Panc1 (cell line): ENCODE measurements around the gene KRT222. TPM values are rescaled to one million over a fixed set of nuclear protein-coding genes. Genes with fewer than 3 reads are reported as not detected.

Experiments
- ATAC-seq: fragments of 200-7000 bp; cut with Tn5 transposase; 2 replicates; pipeline ENCODE4 v1.9.1; 2020; ENCODE audit warnings: mild to moderate bottlenecking, moderate library complexity
- BruUV-seq: library from RNA; stranded (reverse); fragments of 400-500 nt; replicated peaks from 2 replicates; lab custom pipeline; 2021; lab: Mats Ljungman, UMichigan
- CTCF ChIA-PET: fragments of 300-600 bp; sonication (Branson Sonifier 250); formaldehyde crosslinking; loops from one replicate; lab custom pipeline; 2022; ENCODE audit warnings: antibody characterized with exemption; lab: Charles Lee
- POLR2A ChIA-PET: fragments of 300-600 bp; sonication (Branson Sonifier 250); formaldehyde crosslinking; loops from one replicate; lab custom pipeline; 2022; ENCODE audit warnings: antibody characterized with exemption; lab: Charles Lee
- DNase-seq: peaks from one replicate; pipeline ENCODE4 v3.0.0-alpha.2; 2010; ENCODE audit warnings: low read depth, low spot score
- H3K27ac ChIP-seq: 2 replicates; pipeline ENCODE4 v1.5.1; 2011; ENCODE audit warnings: mild to moderate bottlenecking, low read length, inconsistent platforms
- H3K27me3 ChIP-seq: fragments of 200-500 bp; sonication (Bioruptor generic); 2 replicates; pipeline ENCODE4 v1.6.0; 2014; ENCODE audit warnings: low read length, inconsistent platforms; ENCODE audit not compliant: control insufficient read depth, insufficient read depth
- H3K36me3 ChIP-seq: fragments of 200-500 bp; sonication (Bioruptor generic); 2 replicates; pipeline ENCODE4 v1.5.1; 2014; ENCODE audit warnings: inconsistent platforms, mild to moderate bottlenecking, low read length, moderate library complexity; ENCODE audit not compliant: control insufficient read depth, insufficient read depth
- H3K4me1 ChIP-seq: 2 replicates; pipeline ENCODE4 v1.5.1; 2011; ENCODE audit warnings: inconsistent platforms, mild to moderate bottlenecking, low read length, moderate library complexity; ENCODE audit not compliant: control insufficient read depth, insufficient read depth
- H3K4me3 ChIP-seq, 2 experiments: 2 replicates each; pipeline ENCODE4 v1.5.1; 2011 to 2012; ENCODE audit warnings: low read depth in 2 of 2, low read length in 2 of 2, mild to moderate bottlenecking in 2 of 2, inconsistent platforms in 1 of 2, moderate library complexity in 1 of 2
- H3K9me3 ChIP-seq: fragments of 200-500 bp; sonication (Bioruptor generic); 2 replicates; pipeline ENCODE4 v1.5.1; 2014; ENCODE audit warnings: low read depth, mild to moderate bottlenecking, inconsistent platforms, low read length, moderate library complexity; ENCODE audit not compliant: control insufficient read depth, insufficient read depth
- CTCF ChIP-seq: fragments of 450-650 bp; IDR thresholded peaks from 2 replicates; pipeline ENCODE4 v1.5.1; 2017; ENCODE audit warnings: mild to moderate bottlenecking
- POLR2AphosphoS5 ChIP-seq: IDR thresholded peaks from 2 replicates; pipeline ENCODE4 v1.6.1; 2012; ENCODE audit warnings: mild to moderate bottlenecking, low read depth, low read length, moderate library complexity
- REST ChIP-seq, 2 experiments: IDR thresholded peaks; 2 replicates each; pipeline ENCODE4 v1.6.1; 2011 to 2012; ENCODE audit warnings: low read depth in 2 of 2, control low read depth in 1 of 2, low read length in 1 of 2, mild to moderate bottlenecking in 1 of 2, moderate library complexity in 1 of 2; ENCODE audit not compliant: insufficient read depth in 1 of 2
- SIN3A ChIP-seq: IDR thresholded peaks from 2 replicates; pipeline ENCODE4 v1.6.1; 2012; ENCODE audit warnings: low read depth, mild to moderate bottlenecking, low read length, moderate library complexity, borderline replicate concordance; ENCODE audit not compliant: insufficient read depth
- TCF7L2 ChIP-seq: IDR thresholded peaks from 2 replicates; pipeline ENCODE4 v1.6.1; 2011; ENCODE audit warnings: mild to moderate bottlenecking, low read depth, low read length, inconsistent platforms
- in situ Hi-C: cut with HindIII; loops from 2 replicates; pipeline ENCODE4 v1.10.0; 2016; ENCODE audit warnings: low sequenced_read_pairs, low pct_unique_long_range_greater_than_20kb
- intact Hi-C: fragments of 100-400 bp; cut with micrococcal nuclease; formaldehyde crosslinking; loops from one replicate; pipeline ENCODE4 v1.10.0; 2022; ENCODE audit not compliant: unreplicated experiment
- total RNA-seq: library from RNA; stranded (reverse); gene quantifications from one replicate; pipeline ENCODE4 v1.2.1, GENCODE V29; 2021; ENCODE audit not compliant: unreplicated experiment

Gene KRT222
- total RNA-seq, 1 experiment from 2014 or later: not detected

GRCh38 chr17:40611840-40612474 is 53.0 kb downstream of the KRT222 start:
- Histone ChIP-seq H3K36me3 (no peaks in the 10 kb centered on the region), H3K9me3 (no peaks in the 10 kb centered on the region), H3K4me1 (no peaks in the 10 kb centered on the region), H3K27ac (no peak overlapping the region), H3K4me3 (no peak overlapping the region), H3K27me3 (peaks cover 6% of the 10 kb centered on the region; the same call in 1 of the 2 replicates)
- in situ Hi-C loops (no loop called here), intact Hi-C loops (no loop called here)
- CTCF ChIA-PET: no interaction called here
- POLR2A ChIA-PET: no interaction called here
- DNase-seq (no peak), ATAC-seq (no peak)
- TF ChIP-seq CTCF (no peak), POLR2AphosphoS5 (no peak), SIN3A (no peak), TCF7L2 (no peak)
- no TSS peak for BruUV-seq

- Histone ChIP-seq H3K9me3 (no peaks in the 10 kb centered on the region), H3K4me1 (no peaks in the 10 kb centered on the region), H3K27me3 (peaks cover 6% of the 10 kb centered on the region; the same call in 1 of the 2 replicates), H3K27ac (no peak overlapping the region), H3K4me3 (no peak overlapping the region), H3K36me3 (no peaks in the 10 kb centered on the region)
- ATAC-seq (no peak), DNase-seq (no peak)
- ChIA-PET POLR2A (no interaction called here), CTCF (interaction anchor here (0.6 kb wide), 1 partner anchor 1120 kb away, joined by 3 read pairs; no protein-coding TSS in a partner anchor)
- intact Hi-C loops (no loop called here), in situ Hi-C loops (no loop called here)
- BruUV-seq: no TSS peak
- no peak for TF ChIP-seq TCF7L2
- no peak for TF ChIP-seq REST (IDR thresholded peaks at IDR 0.05; ENCODE audit: insufficient read depth in 1 of 2, low read depth in 2 of 2, low read length in 1 of 2)
- no peak for TF ChIP-seq SIN3A
- TF ChIP-seq POLR2AphosphoS5: no peak
- TF ChIP-seq CTCF: no peak
Observed at GRCh38 chr17:40610359-40610758, 54.6 kb downstream of the KRT222 start.
